Neural cell (in vitro differentiated cells): ENCODE measurements around the gene PLA2G2D. TPM values are rescaled to one million over a fixed set of nuclear protein-coding genes. Genes with fewer than 3 reads are reported as not detected.

Experiments
- H2AFZ ChIP-seq: fragments of 200-600, 300-800 bp; sonication (generic), shearing (Covaris generic); 2 replicates; pipeline ENCODE4 v1.6.0; 2014; ENCODE audit warnings: low read depth, mild to moderate bottlenecking, antibody characterized with exemption, low read length, moderate library complexity
- H3F3A ChIP-seq: fragments of 200-600 bp; shearing (Covaris generic); 2 replicates; pipeline ENCODE4 v1.6.1; 2016; ENCODE audit warnings: mild to moderate bottlenecking, moderate library complexity, mixed read lengths, antibody characterized with exemption, low read length; ENCODE audit not compliant: insufficient read depth, poor library complexity, severe bottlenecking
- H3K27ac ChIP-seq: fragments of 200-600, 300-800 bp; sonication (generic), shearing (Covaris generic); 2 replicates; pipeline ENCODE4 v1.5.1; 2014; ENCODE audit warnings: mild to moderate bottlenecking, low read length, moderate library complexity
- H3K27me3 ChIP-seq: fragments of 300-800, 200-600 bp; sonication (generic), shearing (Covaris generic); 2 replicates; pipeline ENCODE4 v1.6.0; 2014; ENCODE audit warnings: mild to moderate bottlenecking, low read depth, low read length, moderate library complexity; ENCODE audit not compliant: insufficient read depth
- H3K36me3 ChIP-seq: fragments of 300-800, 200-600 bp; sonication (generic), shearing (Covaris generic); 2 replicates; pipeline ENCODE4 v1.5.1; 2014; ENCODE audit warnings: mild to moderate bottlenecking, antibody characterized with exemption, low read length, moderate library complexity; ENCODE audit not compliant: insufficient read depth
- H3K4me2 ChIP-seq: fragments of 300-800, 200-600 bp; sonication (generic), shearing (Covaris generic); 2 replicates; pipeline ENCODE4 v1.6.0; 2014; ENCODE audit warnings: mild to moderate bottlenecking, low read length
- H3K4me3 ChIP-seq: fragments of 300-800, 200-600 bp; sonication (generic), shearing (Covaris generic); 2 replicates; pipeline ENCODE4 v1.5.1; 2014; ENCODE audit warnings: mild to moderate bottlenecking, low read length, moderate library complexity
- H3K79me2 ChIP-seq: fragments of 200-600 bp; shearing (Covaris generic); replicated peaks from 2 replicates; pipeline ENCODE4 v1.6.0; 2014; ENCODE audit warnings: mild to moderate bottlenecking, low read length, moderate library complexity; ENCODE audit not compliant: insufficient read depth
- H3K9ac ChIP-seq: fragments of 300-800, 200-600 bp; sonication (generic), shearing (Covaris generic); 2 replicates; pipeline ENCODE4 v1.6.1; 2016; ENCODE audit warnings: mild to moderate bottlenecking, low read length, mixed read lengths
- H3K9me2 ChIP-seq: fragments of 200-600 bp; shearing (Covaris generic); 2 replicates; pipeline ENCODE4 v1.6.1; 2016; ENCODE audit warnings: mild to moderate bottlenecking, low read length, mixed read lengths; ENCODE audit not compliant: insufficient read depth
- H3K9me3 ChIP-seq: fragments of 200-600, 300-800 bp; sonication (generic), shearing (Covaris generic); 2 replicates; pipeline ENCODE4 v1.6.1; 2016; ENCODE audit warnings: mild to moderate bottlenecking, mixed run types, low read length, moderate library complexity, mixed read lengths
- H4K20me1 ChIP-seq: fragments of 200-600 bp; shearing (Covaris generic); 2 replicates; pipeline ENCODE4 v1.6.1; 2016; ENCODE audit warnings: mild to moderate bottlenecking, mixed run types; ENCODE audit not compliant: insufficient read depth
- EP300 ChIP-seq: fragments of 450-650 bp; conservative IDR thresholded peaks from 2 replicates; pipeline ENCODE4 v1.6.1; 2014; ENCODE audit warnings: antibody characterized with exemption, mild to moderate bottlenecking, moderate library complexity; ENCODE audit not compliant: poor library complexity, severe bottlenecking
- EZH2 ChIP-seq: fragments of 200-600, 300-800 bp; shearing (Covaris generic), sonication (generic); IDR thresholded peaks from 2 replicates; pipeline ENCODE4 v1.6.1; 2014; ENCODE audit warnings: antibody characterized with exemption, low read length, borderline replicate concordance, mild to moderate bottlenecking; ENCODE audit not compliant: insufficient read depth, poor library complexity, severe bottlenecking
- MXI1 ChIP-seq: fragments of 450-650 bp; conservative IDR thresholded peaks from 2 replicates; pipeline ENCODE4 v1.6.1; 2014; ENCODE audit warnings: antibody characterized with exemption, mild to moderate bottlenecking; ENCODE audit not compliant: poor library complexity, severe bottlenecking
- POLR2AphosphoS5 ChIP-seq: IDR thresholded peaks from 2 replicates; pipeline ENCODE4 v1.6.1; 2012
- RAD21 ChIP-seq: fragments of 450-650 bp; conservative IDR thresholded peaks from 2 replicates; pipeline ENCODE4 v1.6.1; 2014; ENCODE audit warnings: antibody characterized with exemption, mild to moderate bottlenecking, moderate library complexity
- SMC3 ChIP-seq: fragments of 450-650 bp; conservative IDR thresholded peaks from 2 replicates; pipeline ENCODE4 v1.6.1; 2014; ENCODE audit warnings: antibody characterized with exemption, mild to moderate bottlenecking, moderate library complexity; ENCODE audit not compliant: poor library complexity
- TAF1 ChIP-seq: IDR thresholded peaks from 2 replicates; pipeline ENCODE4 v1.6.1; 2012; ENCODE audit warnings: low read depth
- polyA plus RNA-seq: library from polyadenylated mRNA; depleted of rRNA; stranded (reverse); fragments of >200 nt; gene quantifications from 2 replicates; pipeline ENCODE4 v1.2.3, GENCODE V29; 2014
- TF ChIP-seq, protein P1 (sequence below): IDR thresholded peaks from 2 replicates; pipeline ENCODE4 v1.6.1; 2012; ENCODE audit warnings: borderline replicate concordance
- TF ChIP-seq, protein P2 (sequence below): fragments of 450-650 bp; IDR thresholded peaks from 2 replicates; pipeline ENCODE4 v1.5.1; 2014; ENCODE audit warnings: antibody characterized with exemption, mild to moderate bottlenecking, moderate library complexity; ENCODE audit not compliant: poor library complexity, severe bottlenecking

The PLA2G2D gene
- polyA plus RNA-seq, 1 donor from 2014 or later, result not detected

DNA sequence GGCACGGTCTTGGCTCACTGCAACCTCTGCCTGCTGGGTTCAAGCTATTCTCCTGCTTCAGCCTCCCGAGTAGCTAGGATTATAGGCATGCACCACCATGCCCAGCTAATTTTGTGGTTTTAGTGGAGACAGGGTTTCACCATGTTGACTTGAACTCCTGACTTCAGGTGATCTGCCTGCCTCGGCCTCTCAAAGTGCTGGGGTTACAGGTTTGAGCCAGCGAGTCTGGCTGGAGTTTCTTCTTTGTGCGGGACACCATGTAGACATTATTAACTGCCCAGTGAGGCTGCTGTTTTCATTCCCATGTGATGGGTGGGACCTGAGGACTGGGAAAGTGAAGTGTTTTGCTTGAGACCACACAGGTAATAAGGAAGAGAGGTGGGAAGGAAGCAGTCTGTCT lies 26.0 kb downstream of the PLA2G2D start:
- TF ChIP-seq EZH2 (no peak), POLR2AphosphoS5 (no peak), MXI1 (no peak), TAF1 (no peak), SMC3 (no peak), RAD21 (no peak), EP300 (no peak)
- TF ChIP-seq, protein P1, sequence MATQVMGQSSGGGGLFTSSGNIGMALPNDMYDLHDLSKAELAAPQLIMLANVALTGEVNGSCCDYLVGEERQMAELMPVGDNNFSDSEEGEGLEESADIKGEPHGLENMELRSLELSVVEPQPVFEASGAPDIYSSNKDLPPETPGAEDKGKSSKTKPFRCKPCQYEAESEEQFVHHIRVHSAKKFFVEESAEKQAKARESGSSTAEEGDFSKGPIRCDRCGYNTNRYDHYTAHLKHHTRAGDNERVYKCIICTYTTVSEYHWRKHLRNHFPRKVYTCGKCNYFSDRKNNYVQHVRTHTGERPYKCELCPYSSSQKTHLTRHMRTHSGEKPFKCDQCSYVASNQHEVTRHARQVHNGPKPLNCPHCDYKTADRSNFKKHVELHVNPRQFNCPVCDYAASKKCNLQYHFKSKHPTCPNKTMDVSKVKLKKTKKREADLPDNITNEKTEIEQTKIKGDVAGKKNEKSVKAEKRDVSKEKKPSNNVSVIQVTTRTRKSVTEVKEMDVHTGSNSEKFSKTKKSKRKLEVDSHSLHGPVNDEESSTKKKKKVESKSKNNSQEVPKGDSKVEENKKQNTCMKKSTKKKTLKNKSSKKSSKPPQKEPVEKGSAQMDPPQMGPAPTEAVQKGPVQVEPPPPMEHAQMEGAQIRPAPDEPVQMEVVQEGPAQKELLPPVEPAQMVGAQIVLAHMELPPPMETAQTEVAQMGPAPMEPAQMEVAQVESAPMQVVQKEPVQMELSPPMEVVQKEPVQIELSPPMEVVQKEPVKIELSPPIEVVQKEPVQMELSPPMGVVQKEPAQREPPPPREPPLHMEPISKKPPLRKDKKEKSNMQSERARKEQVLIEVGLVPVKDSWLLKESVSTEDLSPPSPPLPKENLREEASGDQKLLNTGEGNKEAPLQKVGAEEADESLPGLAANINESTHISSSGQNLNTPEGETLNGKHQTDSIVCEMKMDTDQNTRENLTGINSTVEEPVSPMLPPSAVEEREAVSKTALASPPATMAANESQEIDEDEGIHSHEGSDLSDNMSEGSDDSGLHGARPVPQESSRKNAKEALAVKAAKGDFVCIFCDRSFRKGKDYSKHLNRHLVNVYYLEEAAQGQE, result no peak
- TF ChIP-seq, protein P2, sequence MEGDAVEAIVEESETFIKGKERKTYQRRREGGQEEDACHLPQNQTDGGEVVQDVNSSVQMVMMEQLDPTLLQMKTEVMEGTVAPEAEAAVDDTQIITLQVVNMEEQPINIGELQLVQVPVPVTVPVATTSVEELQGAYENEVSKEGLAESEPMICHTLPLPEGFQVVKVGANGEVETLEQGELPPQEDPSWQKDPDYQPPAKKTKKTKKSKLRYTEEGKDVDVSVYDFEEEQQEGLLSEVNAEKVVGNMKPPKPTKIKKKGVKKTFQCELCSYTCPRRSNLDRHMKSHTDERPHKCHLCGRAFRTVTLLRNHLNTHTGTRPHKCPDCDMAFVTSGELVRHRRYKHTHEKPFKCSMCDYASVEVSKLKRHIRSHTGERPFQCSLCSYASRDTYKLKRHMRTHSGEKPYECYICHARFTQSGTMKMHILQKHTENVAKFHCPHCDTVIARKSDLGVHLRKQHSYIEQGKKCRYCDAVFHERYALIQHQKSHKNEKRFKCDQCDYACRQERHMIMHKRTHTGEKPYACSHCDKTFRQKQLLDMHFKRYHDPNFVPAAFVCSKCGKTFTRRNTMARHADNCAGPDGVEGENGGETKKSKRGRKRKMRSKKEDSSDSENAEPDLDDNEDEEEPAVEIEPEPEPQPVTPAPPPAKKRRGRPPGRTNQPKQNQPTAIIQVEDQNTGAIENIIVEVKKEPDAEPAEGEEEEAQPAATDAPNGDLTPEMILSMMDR, result no peak
- Histone ChIP-seq H3K79me2 (no peaks in the 10 kb centered on the region), H3K27ac (no peak overlapping the region), H3K27me3 (no peaks in the 10 kb centered on the region), H3K9me3 (peaks cover 3% of the 10 kb centered on the region), H3F3A (no peaks in the 10 kb centered on the region), H3K9me2 (no peaks in the 10 kb centered on the region), H3K9ac (no peak overlapping the region), H3K4me2 (no peak overlapping the region), H4K20me1 (no peaks in the 10 kb centered on the region), H2AFZ (no peak overlapping the region), H3K4me3 (no peak overlapping the region), H3K36me3 (no peaks in the 10 kb centered on the region)

DNA sequence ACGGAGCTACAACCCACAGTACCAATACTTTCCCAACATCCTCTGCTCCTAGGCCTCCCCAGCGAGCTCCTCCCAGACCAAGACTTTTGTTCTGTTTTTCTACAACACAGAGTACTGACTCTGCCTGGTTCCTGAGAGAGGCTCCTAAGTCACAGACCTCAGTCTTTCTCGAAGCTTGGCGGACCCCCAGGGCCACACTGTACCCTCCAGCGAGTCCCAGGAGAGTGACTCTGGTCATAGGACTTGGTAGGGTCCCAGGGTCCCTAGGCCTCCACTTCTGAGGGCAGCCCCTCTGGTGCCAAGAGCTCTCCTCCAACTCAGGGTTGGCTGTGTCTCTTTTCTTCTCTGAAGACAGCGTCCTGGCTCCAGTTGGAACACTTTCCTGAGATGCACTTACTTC lies 28.7 kb downstream of the PLA2G2D start:
- H3K27ac ChIP-seq, result no peak overlapping the region
- TF ChIP-seq, protein P2, result no peak
- TF ChIP-seq EP300 (no peak), MXI1 (no peak), TAF1 (no peak), RAD21 (no peak), SMC3 (no peak), POLR2AphosphoS5 (no peak), EZH2 (no peak)
- TF ChIP-seq, protein P1, result no peak
- no peaks in the 10 kb centered on the region for H3K36me3 ChIP-seq
- H3K27me3 ChIP-seq, result no peaks in the 10 kb centered on the region
- H3K9me2 ChIP-seq, result no peaks in the 10 kb centered on the region
- H3K4me2 ChIP-seq, result no peak overlapping the region
- H3K79me2 ChIP-seq, result no peaks in the 10 kb centered on the region
- H2AFZ ChIP-seq, result no peak overlapping the region
- H3F3A ChIP-seq, result no peaks in the 10 kb centered on the region
- no peak overlapping the region for H3K4me3 ChIP-seq
- H3K9ac ChIP-seq, result no peak overlapping the region
- no peaks in the 10 kb centered on the region for H3K9me3 ChIP-seq
- no peaks in the 10 kb centered on the region for H4K20me1 ChIP-seq
